A549 (cell line): Measurements from ENCODE around the gene GOLGA8J.
"Not testable (repeated sequence)": the region's sequence is repeated elsewhere in the genome, so short reads cannot be mapped to it uniquely, and the experiment has no call there.

ENCODE experiments used
- CHD2 ChIP-seq: fragments of 150-350 bp; IDR thresholded peaks from 2 replicates; pipeline ENCODE4 v1.6.1; 2014; ENCODE audit warnings: low read length; ENCODE audit not compliant: partially characterized antibody
- MYC ChIP-seq: IDR thresholded peaks from 2 replicates; pipeline ENCODE4 v1.6.1; 2012; ENCODE audit warnings: mild to moderate bottlenecking, inconsistent platforms, low read length, improper control_type of control experiment, borderline replicate concordance
- NFE2L2 ChIP-seq: fragments of 150-350 bp; conservative IDR thresholded peaks from 2 replicates; pipeline ENCODE4 v1.6.1; 2014; ENCODE audit warnings: low read length
- PBX3 ChIP-seq: IDR thresholded peaks from 2 replicates; pipeline ENCODE4 v1.6.1; 2012
- POLR2A ChIP-seq: IDR thresholded peaks from 2 replicates; pipeline ENCODE4 v1.6.1; 2012; ENCODE audit warnings: mild to moderate bottlenecking, low read length
- RAD21 ChIP-seq, 2 experiments: fragments of >200 bp in 1 of 2; sonication (Bioruptor Twin) in 1 of 2; formaldehyde crosslinking in 1 of 2; IDR thresholded peaks in 1 of 2; conservative IDR thresholded peaks in 1 of 2; 2 replicates in 1 of 2; 3 replicates in 1 of 2; pipeline ENCODE4 v1.6.1; 2012 to 2018; ENCODE audit warnings: inconsistent platforms in 1 of 2
- REST ChIP-seq: fragments of 200-600 bp; sonication (generic); IDR thresholded peaks from 2 replicates; pipeline ENCODE4 v1.6.1; 2016; ENCODE audit warnings: antibody characterized with exemption, mild to moderate bottlenecking, moderate library complexity
- TF ChIP-seq, protein P1 (sequence below): fragments of >200 bp; sonication (Bioruptor Twin); formaldehyde crosslinking; IDR thresholded peaks from 3 replicates; pipeline ENCODE4 v1.5.1; 2016
- TF ChIP-seq, protein P2 (sequence below): fragments of 150-350 bp; IDR thresholded peaks from 2 replicates; pipeline ENCODE4 v1.6.1; 2014; ENCODE audit warnings: low read depth, mild to moderate bottlenecking, low read length

DNA sequence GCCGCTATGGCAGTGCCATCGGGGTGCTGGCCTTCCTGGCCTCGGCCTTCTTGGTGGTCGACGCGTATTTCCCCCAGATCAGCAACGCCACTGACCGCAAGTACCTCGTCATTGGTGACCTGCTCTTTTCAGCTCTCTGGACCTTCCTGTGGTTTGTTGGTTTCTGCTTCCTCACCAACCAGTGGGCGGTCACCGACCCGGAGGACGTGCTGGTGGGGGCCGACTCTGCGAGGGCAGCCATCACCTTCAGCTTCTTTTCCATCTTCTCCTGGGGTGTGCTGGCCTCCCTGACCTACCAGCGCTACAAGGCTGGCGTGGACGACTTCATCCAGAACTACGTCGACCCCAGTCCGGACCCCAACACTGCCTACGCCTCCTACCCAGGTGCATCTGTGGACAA, 37.9 kb upstream of the GOLGA8J start:
- TF ChIP-seq REST; MYC; POLR2A; NFE2L2; RAD21 (conservative IDR thresholded peaks at IDR 0.05 in 1 of 2, IDR thresholded peaks at IDR 0.05 in 1 of 2); PBX3; CHD2: not testable (repeated sequence)
- TF ChIP-seq, protein P1, sequence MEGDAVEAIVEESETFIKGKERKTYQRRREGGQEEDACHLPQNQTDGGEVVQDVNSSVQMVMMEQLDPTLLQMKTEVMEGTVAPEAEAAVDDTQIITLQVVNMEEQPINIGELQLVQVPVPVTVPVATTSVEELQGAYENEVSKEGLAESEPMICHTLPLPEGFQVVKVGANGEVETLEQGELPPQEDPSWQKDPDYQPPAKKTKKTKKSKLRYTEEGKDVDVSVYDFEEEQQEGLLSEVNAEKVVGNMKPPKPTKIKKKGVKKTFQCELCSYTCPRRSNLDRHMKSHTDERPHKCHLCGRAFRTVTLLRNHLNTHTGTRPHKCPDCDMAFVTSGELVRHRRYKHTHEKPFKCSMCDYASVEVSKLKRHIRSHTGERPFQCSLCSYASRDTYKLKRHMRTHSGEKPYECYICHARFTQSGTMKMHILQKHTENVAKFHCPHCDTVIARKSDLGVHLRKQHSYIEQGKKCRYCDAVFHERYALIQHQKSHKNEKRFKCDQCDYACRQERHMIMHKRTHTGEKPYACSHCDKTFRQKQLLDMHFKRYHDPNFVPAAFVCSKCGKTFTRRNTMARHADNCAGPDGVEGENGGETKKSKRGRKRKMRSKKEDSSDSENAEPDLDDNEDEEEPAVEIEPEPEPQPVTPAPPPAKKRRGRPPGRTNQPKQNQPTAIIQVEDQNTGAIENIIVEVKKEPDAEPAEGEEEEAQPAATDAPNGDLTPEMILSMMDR = not testable (repeated sequence)
- TF ChIP-seq, protein P2, sequence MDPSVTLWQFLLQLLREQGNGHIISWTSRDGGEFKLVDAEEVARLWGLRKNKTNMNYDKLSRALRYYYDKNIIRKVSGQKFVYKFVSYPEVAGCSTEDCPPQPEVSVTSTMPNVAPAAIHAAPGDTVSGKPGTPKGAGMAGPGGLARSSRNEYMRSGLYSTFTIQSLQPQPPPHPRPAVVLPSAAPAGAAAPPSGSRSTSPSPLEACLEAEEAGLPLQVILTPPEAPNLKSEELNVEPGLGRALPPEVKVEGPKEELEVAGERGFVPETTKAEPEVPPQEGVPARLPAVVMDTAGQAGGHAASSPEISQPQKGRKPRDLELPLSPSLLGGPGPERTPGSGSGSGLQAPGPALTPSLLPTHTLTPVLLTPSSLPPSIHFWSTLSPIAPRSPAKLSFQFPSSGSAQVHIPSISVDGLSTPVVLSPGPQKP = not testable (repeated sequence)
